NCI-H187 (cell line): ENCODE results near the gene SHTN1.

Experiments
- DNase-seq, 2 experiments: peaks; one replicate each; lab custom pipeline; 2025; lab: John Stamatoyannopoulos, UW

Gene SHTN1

DNA sequence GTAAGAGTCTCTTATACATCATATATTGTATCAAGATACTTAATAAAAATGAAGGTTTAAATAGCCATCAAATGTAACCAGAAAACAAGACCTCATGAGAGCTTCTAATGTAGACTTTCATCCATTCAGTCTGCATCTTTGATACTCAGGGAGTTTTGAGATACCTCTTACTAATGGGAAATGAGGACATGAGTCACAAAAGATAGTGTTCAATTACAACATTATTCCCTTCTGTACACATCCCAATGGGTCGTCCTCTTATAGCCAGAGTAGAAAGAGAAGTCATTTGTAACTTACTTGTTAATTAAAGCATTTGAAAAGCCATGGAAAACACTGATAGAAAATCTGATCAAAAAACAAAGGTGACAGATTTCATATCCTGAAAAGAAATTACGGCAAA is 19.4 kb downstream of the SHTN1 start:
- DNase-seq = no peak

DNA sequence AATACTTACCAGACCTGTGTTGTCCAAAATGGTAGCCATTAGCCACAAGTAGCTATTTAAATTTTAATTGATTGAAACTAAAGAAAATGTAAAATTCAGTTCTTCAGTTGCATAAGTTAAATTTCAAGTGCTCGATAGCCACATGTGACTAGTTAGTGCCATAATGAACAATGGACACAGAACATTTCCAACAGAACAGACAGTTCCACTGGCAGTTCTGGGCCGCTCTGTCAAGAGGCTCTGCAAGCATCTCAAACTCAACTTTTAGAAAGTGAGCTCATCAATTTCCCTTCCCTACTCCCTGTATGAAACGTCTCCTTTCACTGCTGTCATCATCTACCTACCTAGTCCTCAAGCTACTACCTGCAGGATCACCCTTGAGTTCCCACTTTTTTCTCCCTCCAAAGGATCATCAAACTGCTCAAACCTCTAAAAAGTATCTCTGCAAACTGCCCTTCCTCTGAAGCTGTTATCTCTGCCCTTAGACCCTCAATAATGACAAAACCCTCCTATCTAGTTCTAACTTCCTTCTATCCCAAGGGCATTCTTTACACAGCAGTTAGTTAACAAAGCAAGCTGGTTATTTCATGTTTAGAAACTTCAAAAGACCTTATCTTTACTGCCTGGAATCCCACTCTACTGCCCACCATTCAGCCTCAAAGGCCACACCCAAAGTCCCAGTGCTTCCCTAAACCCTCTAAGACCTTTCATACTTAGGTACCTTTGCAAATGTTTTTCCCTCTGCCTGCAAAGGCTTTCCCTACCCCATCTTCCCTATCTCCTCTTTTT is 20.6 kb downstream of the SHTN1 start:
- DNase-seq = no peak

GRCh38 chr10:116980041-116980440 is 24.9 kb downstream of the SHTN1 start:
- DNase-seq = no peak

- DNase-seq = no peak
Observed at GRCh38 chr10:116978901-116979300, 26.1 kb downstream of the SHTN1 start.

DNA sequence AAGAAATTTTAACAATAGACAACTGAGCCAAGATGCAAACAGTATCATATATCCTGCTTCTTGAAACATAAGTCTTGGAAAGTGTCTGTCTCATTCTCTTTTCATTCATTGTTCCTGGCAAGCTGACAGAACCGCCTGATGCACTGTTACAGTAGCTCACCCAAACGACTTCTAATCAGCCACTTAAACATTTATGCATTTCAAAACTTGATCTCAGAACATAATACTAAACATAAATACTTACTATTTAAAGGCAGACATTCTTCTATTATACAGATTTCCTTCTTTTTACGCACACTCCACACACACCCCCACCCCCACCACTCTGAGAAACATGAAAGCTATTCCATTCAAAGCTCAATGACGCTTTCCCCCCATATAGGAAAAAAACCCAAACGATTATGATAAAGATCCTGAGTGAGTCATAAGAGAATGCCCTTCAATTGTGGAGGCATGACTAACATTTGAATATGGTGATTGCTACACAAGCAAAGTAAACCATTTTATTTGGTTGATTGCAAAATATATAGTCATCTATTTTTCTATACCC is 30.5 kb downstream of the SHTN1 start:
- DNase-seq = no peak

DNA sequence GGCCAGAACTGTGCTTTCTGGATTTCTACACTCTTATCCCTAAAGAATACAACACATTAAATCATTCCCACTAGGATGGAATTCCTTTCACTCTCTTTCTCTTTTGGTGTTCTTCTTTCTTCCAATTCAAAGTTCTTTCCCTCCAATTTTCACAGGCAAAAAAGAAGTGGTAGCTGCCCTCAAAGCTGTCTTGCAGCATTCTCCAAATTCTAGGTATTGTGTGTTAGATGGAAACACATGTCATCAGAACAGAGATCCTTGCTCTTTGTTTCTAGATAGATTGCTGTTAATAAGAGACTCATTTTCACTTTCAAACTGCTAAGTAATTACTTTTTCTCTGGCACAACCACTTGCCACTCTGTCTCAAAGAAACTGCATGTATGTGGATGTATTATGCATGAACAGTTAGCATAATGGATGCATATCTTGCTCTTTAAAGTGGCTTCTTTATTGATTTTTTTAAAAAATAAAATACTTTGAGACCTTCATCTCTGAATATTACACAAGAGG is 31.0 kb downstream of the SHTN1 start:
- DNase-seq = no peak

DNA sequence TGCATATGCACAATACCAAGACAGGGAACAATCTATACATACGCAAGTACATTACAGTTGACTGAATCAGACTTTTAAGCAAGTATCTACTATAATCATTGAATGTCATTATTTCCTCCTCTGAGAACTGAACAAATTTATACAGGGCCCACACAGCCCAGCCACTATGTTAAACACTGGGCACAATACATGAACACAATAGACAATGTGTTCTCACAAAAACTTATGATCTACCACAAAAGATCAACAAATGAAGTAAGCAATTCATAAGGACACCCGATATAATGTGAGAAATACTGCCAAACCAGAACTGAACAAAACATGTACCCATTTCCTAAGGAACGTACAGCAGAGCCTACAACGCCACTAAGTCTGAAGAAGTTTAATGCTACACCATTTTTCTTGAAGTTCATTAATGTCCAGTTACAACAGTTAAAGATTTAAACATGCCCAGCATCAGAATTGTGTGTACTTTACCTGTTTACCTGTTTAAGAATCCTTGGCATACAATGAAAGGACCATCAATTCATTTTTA is 31.5 kb downstream of the SHTN1 start:
- DNase-seq = no peak

- no peak for DNase-seq
Observed at GRCh38 chr10:116972131-116972530, 32.9 kb downstream of the SHTN1 start.

DNA sequence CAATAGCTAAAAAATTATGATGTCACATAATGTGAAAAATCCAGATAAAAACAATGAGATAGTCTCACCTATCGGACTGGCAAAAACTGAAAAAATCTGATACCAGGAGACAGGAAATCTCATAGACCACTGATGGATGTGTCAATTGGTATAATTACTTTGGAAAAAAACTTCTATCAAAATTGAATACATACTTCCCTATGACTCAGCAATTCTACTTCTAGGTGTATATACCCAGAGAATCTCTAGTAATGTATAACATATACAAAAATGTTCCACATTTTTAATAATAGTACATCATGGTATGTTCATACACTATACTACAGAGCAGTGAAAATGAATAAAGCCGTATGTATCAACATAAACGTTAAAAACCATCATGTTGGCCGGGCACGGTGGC is 34.9 kb downstream of the SHTN1 start:
- no peak for DNase-seq

DNA sequence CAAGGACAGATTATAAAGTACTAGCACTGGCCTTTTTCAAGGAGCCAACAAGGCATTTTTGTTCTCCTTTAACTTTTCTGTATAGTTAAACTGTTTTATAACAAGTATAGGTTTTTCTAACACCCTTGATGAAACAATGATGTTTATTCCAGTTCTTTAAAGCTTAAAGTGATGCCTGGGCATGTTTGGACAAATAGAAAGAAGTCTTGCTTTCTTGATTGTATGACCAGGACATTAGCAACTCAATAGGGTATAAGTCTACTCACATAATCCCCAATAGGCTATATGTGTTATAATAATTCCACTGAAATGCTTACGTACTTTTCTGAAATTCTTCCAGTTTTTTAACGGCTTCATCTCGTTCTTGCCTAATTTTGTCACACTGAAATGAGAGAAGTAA is 36.7 kb downstream of the SHTN1 start:
- no peak for DNase-seq

DNA sequence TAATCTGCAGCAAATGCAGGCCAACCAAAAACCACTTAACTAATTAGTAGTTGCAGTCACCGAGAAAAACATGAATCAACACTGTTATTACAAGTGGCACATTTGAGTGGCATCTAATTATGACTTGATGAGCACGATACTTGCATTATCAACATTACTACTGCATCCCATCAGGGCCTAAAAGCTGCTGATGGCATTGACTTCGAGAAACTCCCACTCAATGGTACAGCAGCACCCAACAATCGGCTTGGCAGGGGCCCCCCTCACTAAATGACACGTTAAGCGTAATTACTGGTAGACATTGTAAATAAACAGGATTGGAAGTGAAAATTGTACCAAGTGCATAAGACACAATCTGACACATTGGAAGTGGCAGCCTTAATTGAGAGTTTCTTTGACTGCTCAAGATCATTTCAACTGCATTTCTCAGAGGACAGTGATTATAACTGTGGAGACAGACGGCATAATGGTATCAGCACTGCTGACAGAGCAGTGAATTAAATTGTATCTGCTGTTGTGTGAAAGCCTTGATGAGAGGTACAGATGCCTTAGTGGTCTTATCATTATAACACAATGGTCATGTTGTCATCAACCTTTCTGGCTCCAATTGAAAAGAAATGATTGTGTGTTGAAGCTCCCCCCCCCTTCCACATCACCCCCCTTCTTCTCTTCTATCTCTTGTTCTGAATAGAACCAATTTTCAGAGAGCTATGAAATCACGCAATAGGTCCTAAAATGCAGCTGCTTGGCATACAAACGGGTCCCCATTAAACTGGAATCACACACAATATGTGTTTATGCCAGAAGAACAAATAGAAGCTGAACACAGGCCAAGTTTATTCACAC is 43.4 kb downstream of the SHTN1 start:
- DNase-seq = no peak

DNA sequence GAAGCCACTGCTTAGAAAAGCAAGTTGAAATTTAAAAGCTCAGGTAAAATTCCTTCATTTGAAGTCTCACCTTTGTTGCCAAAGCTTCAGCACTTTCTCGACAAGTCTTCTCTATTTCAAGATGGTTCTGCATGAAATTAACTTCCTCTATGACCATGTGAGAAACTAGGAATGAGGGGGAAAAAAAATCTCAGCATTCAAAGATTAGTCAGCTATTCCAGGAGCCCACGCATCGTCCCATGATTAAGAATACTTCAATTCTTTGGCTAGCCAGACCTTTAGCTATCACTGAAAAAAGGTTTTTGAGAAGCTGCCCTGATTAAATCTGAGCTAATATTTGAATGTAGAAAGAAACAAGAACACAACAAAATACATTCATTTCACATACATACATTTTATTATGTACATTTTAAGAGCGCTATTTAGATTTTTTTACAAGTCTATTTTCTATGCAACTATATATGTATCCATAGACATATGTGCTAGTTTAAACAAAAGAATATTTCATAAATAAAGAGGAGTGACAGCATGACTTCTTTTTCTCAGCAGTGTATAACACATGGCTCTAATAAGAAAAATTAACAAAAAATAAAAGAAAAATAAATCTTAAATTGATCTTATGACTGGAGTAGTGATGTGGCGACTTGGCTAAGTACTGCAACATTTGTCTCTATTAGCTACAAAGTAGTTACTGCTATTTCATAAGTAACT is 44.8 kb downstream of the SHTN1 start:
- no peak for DNase-seq

DNA sequence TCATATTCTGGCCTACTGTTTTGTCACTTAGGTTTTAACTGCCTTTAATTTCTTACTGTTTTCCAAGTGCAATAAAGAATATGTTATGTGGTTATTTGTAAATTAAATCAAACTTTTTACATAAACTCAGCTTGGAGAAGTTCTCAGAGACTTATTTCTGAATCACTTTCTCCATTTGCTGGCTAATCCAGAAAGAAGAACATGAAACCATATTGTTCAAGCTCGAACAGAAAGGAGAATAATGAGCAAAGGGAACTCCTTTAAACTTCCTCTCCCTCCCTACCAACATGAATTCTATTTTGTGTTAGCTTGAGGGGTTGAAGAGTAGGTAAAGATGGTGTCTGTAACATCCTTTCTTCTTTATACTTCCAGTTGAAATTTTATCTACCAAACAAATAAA is 52.3 kb downstream of the SHTN1 start:
- no peak for DNase-seq

GRCh38 chr10:116948530-116948870 is 56.5 kb downstream of the SHTN1 start:
- no peak for DNase-seq

GRCh38 chr10:116947841-116948529 is 57.0 kb downstream of the SHTN1 start:
- no peak for DNase-seq

DNA sequence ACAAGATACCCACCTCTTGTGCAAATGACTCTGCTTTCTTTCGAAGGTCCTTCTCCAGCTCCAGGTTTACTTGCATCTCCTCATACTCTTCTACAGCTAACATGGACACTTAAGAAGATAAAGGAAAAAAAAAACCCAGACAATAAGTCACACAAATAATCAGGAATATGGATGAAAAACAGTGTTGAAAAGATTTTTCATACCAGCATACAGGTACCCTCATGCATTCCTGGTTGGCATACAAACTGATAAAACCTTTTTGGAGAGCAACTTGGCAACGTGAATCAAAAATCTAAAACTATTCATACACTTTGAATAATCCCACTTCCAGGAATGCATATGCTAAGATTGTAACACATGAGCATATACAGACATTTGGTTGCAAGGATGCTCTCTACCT is 60.1 kb downstream of the SHTN1 start:
- DNase-seq = no peak

GRCh38 chr10:116931806-116932205 is 73.2 kb downstream of the SHTN1 start:
- no peak for DNase-seq

DNA sequence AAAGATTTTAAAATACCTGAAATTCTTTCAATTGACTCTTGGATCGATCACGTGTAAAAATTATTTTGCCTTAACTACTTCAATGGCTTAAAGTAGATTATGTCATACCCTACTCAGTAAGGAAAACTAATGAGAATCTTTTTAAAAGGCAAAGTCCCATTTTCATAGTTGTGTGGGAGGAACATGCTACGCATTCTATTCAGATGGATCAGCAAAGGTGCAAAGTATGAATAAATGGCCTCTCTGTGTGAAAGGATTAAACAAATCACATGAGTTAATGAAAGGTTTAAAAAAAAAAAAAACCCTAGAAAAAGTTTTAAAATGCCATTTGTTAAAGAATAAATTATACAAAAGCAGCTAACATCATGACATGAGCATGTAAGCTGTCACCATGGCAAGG is 78.6 kb downstream of the SHTN1 start:
- no peak for DNase-seq

DNA sequence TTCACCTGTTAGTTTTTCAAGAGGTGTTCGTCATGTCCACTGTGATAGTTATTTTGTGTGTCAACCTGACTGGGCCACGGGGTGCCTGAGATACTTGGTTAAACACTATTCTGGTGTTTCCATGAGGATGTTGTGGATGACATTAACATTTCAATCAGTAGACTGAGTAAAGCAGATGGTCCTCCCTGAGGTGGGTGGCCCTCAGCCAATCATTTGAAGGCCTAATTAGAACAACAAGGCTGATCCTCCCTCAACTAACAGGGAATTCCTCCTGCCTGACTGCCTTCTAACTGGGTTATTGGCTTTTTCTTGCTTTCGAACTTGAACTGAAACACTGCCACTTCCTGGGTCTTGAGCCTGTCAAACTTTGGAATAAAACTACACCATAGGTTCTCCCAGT is 79.9 kb downstream of the SHTN1 start:
- DNase-seq = no peak

- DNase-seq = no peak
Observed at GRCh38 chr10:116919706-116920105, 85.3 kb downstream of the SHTN1 start.

DNA sequence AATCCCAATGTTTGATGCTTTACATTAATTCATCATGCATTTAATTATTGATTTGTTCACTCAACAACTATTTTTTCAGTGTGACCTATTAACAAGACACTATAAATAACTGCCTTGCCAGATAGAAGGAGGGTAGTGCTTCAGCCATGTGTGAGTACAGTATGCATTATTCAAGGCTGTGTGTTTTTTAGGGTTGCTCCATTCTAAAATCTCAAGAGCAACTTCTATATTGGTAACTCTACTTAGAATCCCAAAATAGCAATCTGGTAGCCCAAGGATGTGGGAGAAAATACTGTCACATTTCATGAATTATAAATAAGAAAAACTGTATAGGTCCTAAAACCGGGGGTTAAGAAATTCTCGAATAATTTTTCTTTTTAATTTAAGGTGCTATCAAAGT is 85.8 kb downstream of the SHTN1 start:
- no peak for DNase-seq

GRCh38 chr10:116918583-116918982 is 86.4 kb downstream of the SHTN1 start:
- DNase-seq = no peak
